AG09309 (cell line): ENCODE data around the gene NRXN3.

ENCODE experiments used
- DNase-seq: peaks from one replicate; pipeline ENCODE4 v3.0.0-alpha.2; 2010; ENCODE audit warnings: low read depth
- H3K4me3 ChIP-seq: 2 replicates; pipeline ENCODE4 v1.5.1; 2011; ENCODE audit warnings: mild to moderate bottlenecking, low read depth, low read length, moderate library complexity; ENCODE audit not compliant: control insufficient read depth
- TF ChIP-seq, protein P1 (sequence below): IDR thresholded peaks from 2 replicates; pipeline ENCODE4 v1.5.1; 2011; ENCODE audit warnings: mild to moderate bottlenecking, low read depth, low read length, inconsistent platforms; ENCODE audit not compliant: insufficient read depth, control insufficient read depth; ENCODE audit errors: missing control alignments

The NRXN3 gene

DNA sequence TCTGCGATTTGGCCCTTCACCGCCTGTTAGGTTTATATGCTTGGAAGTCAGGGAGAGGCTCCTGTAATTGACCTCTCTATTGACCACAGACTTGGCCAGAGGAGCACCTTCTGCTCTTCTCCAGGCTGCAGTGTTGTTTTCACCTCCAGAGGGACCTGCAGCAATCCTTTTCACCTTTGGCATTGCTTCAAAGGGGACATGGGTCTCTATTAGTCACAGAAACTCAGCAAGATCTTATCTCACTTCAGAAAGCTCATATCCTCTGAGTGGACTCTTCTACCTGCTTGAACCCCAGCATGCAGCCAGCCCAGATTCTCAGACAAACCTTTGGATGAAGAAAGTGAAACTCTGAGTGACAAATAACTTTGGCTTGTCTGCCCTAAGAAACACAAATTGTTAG, 339.3 kb downstream of the NRXN3 start:
- no peak overlapping the region for H3K4me3 ChIP-seq
- TF ChIP-seq, protein P1, sequence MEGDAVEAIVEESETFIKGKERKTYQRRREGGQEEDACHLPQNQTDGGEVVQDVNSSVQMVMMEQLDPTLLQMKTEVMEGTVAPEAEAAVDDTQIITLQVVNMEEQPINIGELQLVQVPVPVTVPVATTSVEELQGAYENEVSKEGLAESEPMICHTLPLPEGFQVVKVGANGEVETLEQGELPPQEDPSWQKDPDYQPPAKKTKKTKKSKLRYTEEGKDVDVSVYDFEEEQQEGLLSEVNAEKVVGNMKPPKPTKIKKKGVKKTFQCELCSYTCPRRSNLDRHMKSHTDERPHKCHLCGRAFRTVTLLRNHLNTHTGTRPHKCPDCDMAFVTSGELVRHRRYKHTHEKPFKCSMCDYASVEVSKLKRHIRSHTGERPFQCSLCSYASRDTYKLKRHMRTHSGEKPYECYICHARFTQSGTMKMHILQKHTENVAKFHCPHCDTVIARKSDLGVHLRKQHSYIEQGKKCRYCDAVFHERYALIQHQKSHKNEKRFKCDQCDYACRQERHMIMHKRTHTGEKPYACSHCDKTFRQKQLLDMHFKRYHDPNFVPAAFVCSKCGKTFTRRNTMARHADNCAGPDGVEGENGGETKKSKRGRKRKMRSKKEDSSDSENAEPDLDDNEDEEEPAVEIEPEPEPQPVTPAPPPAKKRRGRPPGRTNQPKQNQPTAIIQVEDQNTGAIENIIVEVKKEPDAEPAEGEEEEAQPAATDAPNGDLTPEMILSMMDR = no peak
- DNase-seq = no peak

DNA sequence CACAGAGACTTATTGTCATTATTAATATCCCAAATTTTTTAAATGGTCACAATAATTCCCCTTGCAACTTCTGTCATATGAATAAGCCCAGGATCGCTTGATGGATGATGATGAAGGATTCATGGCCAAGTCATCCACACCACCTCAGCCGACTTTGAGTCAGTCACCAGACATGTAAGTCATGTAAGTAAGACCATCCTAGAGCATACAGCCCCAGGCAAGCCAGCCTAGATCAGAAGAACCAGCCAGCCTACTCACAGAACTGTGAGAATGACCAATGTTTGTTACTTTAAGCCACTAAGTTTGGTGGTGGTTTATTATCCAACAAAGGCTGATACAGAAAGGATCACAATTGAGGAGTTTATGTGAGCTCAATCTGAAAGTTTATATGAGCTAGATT, 341.8 kb downstream of the NRXN3 start:
- H3K4me3 ChIP-seq = no peak overlapping the region
- TF ChIP-seq, protein P1 = no peak
- DNase-seq = no peak

DNA sequence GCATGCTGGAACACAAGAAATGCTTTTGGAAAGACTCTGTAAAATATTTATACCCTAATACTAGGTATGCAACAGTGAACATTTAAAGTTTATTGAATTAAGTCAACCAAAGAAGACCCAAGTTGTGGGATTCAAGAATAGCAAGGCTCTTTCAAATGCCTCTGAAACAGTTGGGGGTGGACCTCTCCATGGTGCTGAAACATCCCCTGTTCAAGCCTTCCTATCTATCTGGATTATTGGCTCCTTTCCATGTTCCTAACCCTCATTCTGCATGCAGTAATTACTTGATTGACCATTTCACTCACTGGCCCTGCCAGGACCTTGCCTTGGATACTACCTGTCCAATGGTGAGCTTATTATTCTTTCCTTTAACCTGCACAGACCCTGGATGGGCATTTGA, 349.7 kb downstream of the NRXN3 start:
- H3K4me3 ChIP-seq = no peak overlapping the region
- TF ChIP-seq, protein P1 = no peak
- DNase-seq = no peak

DNA sequence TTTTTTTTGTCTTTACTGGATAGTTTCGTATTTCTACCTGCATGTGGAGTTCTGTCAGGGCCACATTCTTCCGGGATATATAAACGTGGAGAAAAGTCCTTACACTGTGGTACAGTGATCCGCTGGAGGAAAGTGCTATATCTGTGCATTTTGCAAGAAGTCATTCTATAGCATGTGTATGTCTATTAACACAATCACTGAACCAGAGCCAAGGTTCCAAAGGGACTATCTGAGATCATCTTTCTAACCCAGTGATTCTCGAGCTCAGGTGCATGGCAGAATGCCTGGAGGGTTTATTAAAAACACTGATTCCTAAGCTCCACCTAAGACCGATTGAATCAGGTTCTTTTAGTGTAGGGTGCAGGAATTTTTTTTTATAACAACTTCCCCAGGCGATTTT, 354.0 kb downstream of the NRXN3 start:
- no peak overlapping the region for H3K4me3 ChIP-seq
- TF ChIP-seq, protein P1 = no peak
- DNase-seq = no peak

DNA sequence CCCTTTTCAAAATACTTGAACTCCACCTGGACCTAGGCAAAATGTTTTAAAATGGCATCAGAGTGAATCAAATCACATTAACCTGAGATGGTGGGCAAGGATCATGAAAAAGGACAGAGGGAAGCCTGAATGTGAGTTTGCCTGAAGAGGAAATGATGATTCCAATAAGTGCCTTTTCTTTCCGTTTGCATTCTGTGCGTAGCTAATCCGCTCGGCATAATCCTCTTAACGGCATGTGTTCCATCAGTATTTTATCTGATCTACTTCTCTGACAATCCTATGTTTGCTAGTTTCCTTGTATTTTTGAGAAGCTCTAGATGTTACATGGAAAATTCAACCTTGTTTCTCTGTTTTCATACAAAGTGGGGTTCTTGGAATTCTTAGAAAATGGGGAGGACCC, 354.6 kb downstream of the NRXN3 start:
- no peak for DNase-seq
- no peak overlapping the region for H3K4me3 ChIP-seq
- TF ChIP-seq, protein P1 = no peak

DNA sequence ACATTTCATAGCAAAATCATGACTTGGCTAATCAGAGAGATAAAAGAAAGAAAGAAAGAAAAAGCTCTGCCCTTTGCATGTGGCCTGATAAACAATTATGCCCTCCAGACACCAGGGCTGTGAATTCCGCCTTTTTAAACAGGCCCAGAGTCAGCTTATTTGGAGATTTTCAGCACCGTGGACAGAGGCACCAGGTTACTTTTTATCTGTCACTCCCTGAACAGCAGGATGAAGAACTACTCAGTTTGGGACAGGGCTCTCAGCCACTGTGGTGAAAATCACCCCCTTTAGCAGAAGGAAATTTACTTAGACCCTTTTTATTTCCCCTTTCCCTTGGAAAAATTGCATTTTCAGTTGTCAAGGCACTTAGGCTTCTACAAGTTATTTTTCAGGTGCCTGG, 359.9 kb downstream of the NRXN3 start:
- TF ChIP-seq, protein P1 = no peak
- DNase-seq = no peak
- H3K4me3 ChIP-seq = no peak overlapping the region

DNA sequence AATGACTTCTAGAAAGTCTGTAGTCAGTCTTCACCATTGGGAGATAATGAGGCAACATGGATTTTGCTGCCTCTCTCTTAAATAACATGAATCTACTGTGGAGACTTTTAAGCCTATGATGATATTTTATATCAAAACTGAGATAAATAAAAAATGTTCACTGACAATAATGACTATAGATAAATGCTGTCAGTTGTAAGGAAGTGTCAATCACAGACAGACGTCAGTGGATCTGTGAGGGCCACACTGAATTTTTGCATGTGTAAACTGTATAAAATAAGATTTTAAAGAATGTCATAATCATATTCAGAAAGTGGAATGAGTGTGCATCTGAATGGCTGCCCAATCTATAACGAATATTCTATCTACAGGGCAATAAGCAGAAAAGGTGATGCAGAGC, 364.0 kb downstream of the NRXN3 start:
- TF ChIP-seq, protein P1 = no peak
- H3K4me3 ChIP-seq = no peak overlapping the region
- DNase-seq = no peak
